ENCODE data around the gene EXOSC7. TPM values are rescaled to one million over a fixed set of nuclear protein-coding genes. Genes with fewer than 3 reads are reported as not detected.

The EXOSC7 gene
- total RNA-seq, 4 donors from 2014 or later, result 20.3 to 46.4 (median 38.8) TPM

DNA sequence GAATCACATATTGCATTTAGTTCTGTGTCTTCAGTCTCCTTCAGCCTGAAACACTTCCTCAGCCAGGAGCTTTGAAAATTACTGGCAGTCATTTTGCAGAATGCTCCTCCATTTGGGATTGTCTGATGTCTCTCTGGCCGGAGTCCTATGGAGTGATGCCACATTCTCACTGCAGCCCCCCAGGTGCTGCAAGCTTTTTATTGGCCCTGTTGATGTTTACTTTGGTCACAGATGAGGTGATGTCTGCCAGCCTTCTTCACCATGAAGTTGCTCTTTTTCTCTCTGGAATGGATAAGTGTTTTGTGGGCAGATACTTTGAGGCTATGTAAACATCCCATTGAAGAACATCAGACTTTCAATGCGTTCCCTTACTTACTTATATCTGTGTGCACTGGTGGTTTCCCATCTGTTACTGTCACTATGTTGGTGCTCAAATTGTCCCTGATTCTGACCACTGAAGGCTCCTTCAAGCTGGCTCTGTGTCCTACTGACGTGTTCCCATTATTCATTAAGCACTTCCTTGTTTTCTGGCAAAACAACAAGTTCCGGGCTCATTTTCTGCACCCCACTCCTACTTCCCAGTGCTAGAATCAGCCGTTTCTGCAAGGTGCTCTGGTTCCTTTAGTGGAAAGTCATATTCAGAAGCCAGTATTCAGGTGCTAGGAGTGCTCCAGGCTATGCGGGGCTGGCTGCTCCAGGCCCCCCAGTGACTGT lies 48.7 kb downstream of the EXOSC7 start:
- intact Hi-C loops (cut with DNase I; ENCODE audit: low total_unique reads), result no loop called here
- Histone ChIP-seq H3K4me3 (no peak overlapping the region), H3K9me3 (no peaks in the 10 kb centered on the region), H3K4me1 (peaks cover 10 to 34% (median 16%) of the 10 kb centered on the region in 4 donors), H3K27me3 (no peaks in the 10 kb centered on the region), H3K36me3 (no peaks in the 10 kb centered on the region), H3K27ac (peak overlapping the region in 3 of 4 donors; percentile 64 to 72 (median 67))
- WGBS, 2 donors (ENCODE audit: low coverage in 1 of 2), result 77 to 83% methylated on average over 2 to 6 of the region's 6 CpGs
- in situ Hi-C loops (cut with MboI; ENCODE audit: low pct_ligation_motif_present in 1 of 4, low pct_unique_long_range_greater_than_20kb in 1 of 4, low sequenced_read_pairs in 3 of 4), result loop anchor here (25.0 kb wide), 2 partner anchors 463 to 638 kb away; no protein-coding TSS in a partner anchor
- TF ChIP-seq, protein P1, sequence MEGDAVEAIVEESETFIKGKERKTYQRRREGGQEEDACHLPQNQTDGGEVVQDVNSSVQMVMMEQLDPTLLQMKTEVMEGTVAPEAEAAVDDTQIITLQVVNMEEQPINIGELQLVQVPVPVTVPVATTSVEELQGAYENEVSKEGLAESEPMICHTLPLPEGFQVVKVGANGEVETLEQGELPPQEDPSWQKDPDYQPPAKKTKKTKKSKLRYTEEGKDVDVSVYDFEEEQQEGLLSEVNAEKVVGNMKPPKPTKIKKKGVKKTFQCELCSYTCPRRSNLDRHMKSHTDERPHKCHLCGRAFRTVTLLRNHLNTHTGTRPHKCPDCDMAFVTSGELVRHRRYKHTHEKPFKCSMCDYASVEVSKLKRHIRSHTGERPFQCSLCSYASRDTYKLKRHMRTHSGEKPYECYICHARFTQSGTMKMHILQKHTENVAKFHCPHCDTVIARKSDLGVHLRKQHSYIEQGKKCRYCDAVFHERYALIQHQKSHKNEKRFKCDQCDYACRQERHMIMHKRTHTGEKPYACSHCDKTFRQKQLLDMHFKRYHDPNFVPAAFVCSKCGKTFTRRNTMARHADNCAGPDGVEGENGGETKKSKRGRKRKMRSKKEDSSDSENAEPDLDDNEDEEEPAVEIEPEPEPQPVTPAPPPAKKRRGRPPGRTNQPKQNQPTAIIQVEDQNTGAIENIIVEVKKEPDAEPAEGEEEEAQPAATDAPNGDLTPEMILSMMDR (IDR thresholded peaks at IDR 0.05), result no peak
- TF ChIP-seq POLR2AphosphoS5 (IDR thresholded peaks at IDR 0.05), result no peak
- TF ChIP-seq EP300 (IDR thresholded peaks at IDR 0.05; ENCODE audit: low read depth), result no peak
- TF ChIP-seq POLR2A (IDR thresholded peaks at IDR 0.05), result no peak
- no peak for DNase-seq

DNA sequence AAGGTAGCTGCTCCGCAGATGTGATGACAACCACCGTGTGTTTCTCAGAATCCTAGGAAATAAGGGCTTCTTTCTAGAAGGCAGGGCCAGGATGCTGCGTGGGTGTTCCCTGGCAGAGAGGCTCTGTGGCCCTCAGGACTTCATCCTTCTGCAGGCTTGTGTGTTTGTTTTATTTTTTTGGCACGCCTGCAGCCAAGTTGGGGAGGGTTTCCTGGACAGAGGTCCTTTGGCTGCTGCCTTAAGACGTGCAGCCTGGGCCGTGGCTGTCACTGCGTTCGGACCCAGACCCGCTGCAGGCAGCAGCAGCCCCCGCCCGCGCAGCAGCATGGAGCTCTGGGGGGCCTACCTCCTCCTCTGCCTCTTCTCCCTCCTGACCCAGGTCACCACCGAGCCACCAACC lies 50.0 kb downstream of the EXOSC7 start, which contains the start of gene CLEC3B:
TSS of gene CLEC3B (plus strand) at position 266 of the 400 bp plus-strand sequence. CDS start at position 326, 60 bp downstream.
- intact Hi-C loops (cut with DNase I; ENCODE audit: low total_unique reads), result no loop called here
- peaks cover 10 to 34% (median 16%) of the 10 kb centered on the region in 4 donors for H3K4me1 ChIP-seq

DNA sequence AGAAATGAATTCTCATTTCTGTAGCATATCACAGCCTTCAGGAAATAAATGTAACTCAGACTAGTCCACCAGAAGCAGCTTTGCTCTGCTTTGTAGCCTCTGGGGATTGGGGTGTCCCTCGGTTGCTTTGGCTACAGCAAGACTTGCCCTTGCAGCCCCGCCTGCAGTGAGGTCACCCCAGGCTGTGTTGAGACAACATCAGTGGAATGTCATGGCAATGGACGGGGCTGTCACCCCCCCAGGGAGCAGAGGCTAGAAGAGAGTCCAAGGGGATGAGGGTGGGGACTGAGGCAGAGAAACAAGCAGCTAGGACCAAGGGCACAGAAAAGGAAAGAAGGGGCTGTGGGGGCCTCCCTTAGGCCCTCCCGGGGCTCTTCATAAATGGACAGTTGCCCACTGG lies 50.9 kb downstream of the EXOSC7 start:
- WGBS, 2 donors (ENCODE audit: low coverage in 1 of 2), result 40 to 48% methylated on average over 1 to 4 of the region's 4 CpGs
- in situ Hi-C loops (cut with MboI; ENCODE audit: low pct_ligation_motif_present in 1 of 4, low pct_unique_long_range_greater_than_20kb in 1 of 4, low sequenced_read_pairs in 3 of 4) (loop anchor here (25.0 kb wide), 2 partner anchors 460 to 635 kb away; no protein-coding TSS in a partner anchor), intact Hi-C loops (cut with DNase I; ENCODE audit: low total_unique reads) (no loop called here)
- Histone ChIP-seq H3K4me3 (no peak overlapping the region), H3K27me3 (no peaks in the 10 kb centered on the region), H3K9me3 (no peaks in the 10 kb centered on the region), H3K36me3 (no peaks in the 10 kb centered on the region), H3K4me1 (peaks cover 10 to 34% (median 16%) of the 10 kb centered on the region in 4 donors), H3K27ac (peak overlapping the region; percentile 60 to 72 (median 66))
- peak; percentile 32 for DNase-seq
- TF ChIP-seq POLR2A (IDR thresholded peaks at IDR 0.05) (peak; percentile 23), EP300 (IDR thresholded peaks at IDR 0.05; ENCODE audit: low read depth) (no peak), POLR2AphosphoS5 (IDR thresholded peaks at IDR 0.05) (peak in 2 of 3 donors; percentile 15)

More for the DNA sequence above, 50.0 kb downstream of the EXOSC7 start, which contains the start of gene CLEC3B:
- TF ChIP-seq EP300 (IDR thresholded peaks at IDR 0.05; ENCODE audit: low read depth) (no peak), POLR2A (IDR thresholded peaks at IDR 0.05) (no peak), POLR2AphosphoS5 (IDR thresholded peaks at IDR 0.05) (peak; percentile 14 to 30 (median 20))
- TF ChIP-seq, protein P1 (IDR thresholded peaks at IDR 0.05), result no peak
- no peaks in the 10 kb centered on the region for H3K36me3 ChIP-seq
- 16 to 25% methylated on average over 3 to 6 of the region's 13 CpGs for WGBS, 2 donors (ENCODE audit: low coverage in 1 of 2)
- H3K9me3 ChIP-seq, result no peaks in the 10 kb centered on the region
- in situ Hi-C loops (cut with MboI; ENCODE audit: low pct_ligation_motif_present in 1 of 4, low pct_unique_long_range_greater_than_20kb in 1 of 4, low sequenced_read_pairs in 3 of 4), result loop anchor here (25.0 kb wide), 2 partner anchors 461 to 636 kb away; no protein-coding TSS in a partner anchor
- no peaks in the 10 kb centered on the region for H3K27me3 ChIP-seq
- peak within 1 kb of the TSS in 2 of 4 donors; percentile 12 to 30 for H3K4me3 ChIP-seq
- peak within 1 kb of the TSS; percentile 60 to 72 (median 66) for H3K27ac ChIP-seq
- DNase-seq, result peak; percentile 33

DNA sequence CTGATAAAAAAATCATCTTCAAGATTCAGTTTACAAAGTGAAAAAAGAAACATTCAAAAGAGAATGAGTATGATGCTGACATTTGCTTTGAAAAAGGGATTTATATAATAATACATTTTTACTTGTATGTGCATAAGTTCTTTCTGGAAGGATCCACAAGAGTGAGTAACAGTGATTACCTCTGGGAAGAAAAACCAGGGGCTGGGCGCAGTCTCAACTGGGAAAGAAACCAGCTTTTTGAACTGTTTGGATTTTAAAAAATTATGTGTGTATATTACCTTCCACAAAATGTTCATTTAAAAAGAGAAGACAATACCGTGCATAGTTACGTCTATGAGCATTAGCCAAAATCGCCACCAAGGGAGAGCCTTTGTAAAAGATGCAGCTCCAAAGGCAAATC lies 51.4 kb downstream of the EXOSC7 start:
- no peaks in the 10 kb centered on the region for H3K36me3 ChIP-seq
- H3K27me3 ChIP-seq, result no peaks in the 10 kb centered on the region
- peaks cover 10 to 34% (median 16%) of the 10 kb centered on the region in 4 donors for H3K4me1 ChIP-seq
- 75 to 88% methylated on average over 4 of the region's 4 CpGs for WGBS, 2 donors (ENCODE audit: low coverage in 1 of 2)
- TF ChIP-seq, protein P1 (IDR thresholded peaks at IDR 0.05), result no peak
- TF ChIP-seq EP300 (IDR thresholded peaks at IDR 0.05; ENCODE audit: low read depth), result no peak
- no peak for TF ChIP-seq POLR2AphosphoS5 (IDR thresholded peaks at IDR 0.05)
- no peak for TF ChIP-seq POLR2A (IDR thresholded peaks at IDR 0.05)
- peak overlapping the region; percentile 60 to 72 (median 66) for H3K27ac ChIP-seq
- in situ Hi-C loops (cut with MboI; ENCODE audit: low pct_ligation_motif_present in 1 of 4, low pct_unique_long_range_greater_than_20kb in 1 of 4, low sequenced_read_pairs in 3 of 4), result loop anchor here (25.0 kb wide), 2 partner anchors 460 to 635 kb away; no protein-coding TSS in a partner anchor
- DNase-seq, result no peak
- intact Hi-C loops (cut with DNase I; ENCODE audit: low total_unique reads), result no loop called here
- no peak overlapping the region for H3K4me3 ChIP-seq
- H3K9me3 ChIP-seq, result no peaks in the 10 kb centered on the region

Data from transverse colon (tissue), 4 donors.